ENCODE measurements around the gene STON2. TPM values are rescaled to one million over a fixed set of nuclear protein-coding genes. Genes with fewer than 3 reads are reported as not detected.

The STON2 gene
- total and polyA plus RNA-seq, 2 of the 13 experiments (the other 11 are each of a cell fraction or from before 2014, with no cell fraction given): 2.1 to 11.0 TPM

DNA sequence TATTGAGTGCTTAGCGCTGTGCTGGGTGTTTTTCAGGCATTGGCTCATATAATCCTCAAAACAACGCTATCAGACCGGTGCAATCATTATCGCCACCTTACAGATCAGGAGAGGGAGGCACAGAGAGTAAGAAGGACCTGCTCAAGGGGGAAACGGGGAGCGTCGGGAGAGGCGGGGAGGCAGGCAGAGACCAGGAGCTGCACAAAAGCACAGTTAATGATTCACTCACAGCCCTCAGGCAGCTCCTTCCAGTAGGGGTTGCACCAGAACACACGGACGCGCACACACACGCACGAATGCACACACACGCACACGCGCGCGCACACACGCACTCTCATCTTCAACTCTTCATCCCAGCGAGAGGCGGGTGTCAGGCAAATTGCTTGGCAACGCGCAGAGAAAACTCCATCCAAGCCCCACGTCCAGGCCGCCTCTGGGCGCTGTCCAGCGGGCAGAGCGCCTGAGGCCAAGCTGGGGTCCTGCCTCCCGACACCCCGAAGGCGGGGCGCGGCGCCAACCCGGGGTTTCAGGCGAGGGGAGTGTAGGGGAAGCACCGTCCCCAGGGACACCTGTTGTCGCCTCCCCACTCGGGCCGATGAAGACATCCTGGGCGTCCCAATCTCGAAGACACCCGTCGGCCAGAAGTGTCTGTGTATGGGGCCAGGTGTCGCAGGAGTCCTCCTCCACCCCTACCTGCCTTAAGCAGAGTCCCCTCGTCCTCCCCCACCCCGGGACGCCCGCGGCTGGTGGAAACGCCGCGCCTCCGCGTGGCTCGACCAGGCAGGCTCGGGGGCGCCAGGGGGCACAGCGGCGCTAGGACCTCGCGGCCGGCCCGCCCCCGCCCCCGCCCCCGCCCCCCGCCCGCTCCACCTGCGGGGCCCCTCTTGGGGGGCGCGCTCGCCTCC is 35.5 kb upstream of the STON2 start (continued):
- TF ChIP-seq ZFYVE20 (CRISPR knock-in tag; IDR thresholded peaks at IDR 0.05; ENCODE audit: borderline replicate concordance, low read depth): no peak
- TF ChIP-seq, protein P1, sequence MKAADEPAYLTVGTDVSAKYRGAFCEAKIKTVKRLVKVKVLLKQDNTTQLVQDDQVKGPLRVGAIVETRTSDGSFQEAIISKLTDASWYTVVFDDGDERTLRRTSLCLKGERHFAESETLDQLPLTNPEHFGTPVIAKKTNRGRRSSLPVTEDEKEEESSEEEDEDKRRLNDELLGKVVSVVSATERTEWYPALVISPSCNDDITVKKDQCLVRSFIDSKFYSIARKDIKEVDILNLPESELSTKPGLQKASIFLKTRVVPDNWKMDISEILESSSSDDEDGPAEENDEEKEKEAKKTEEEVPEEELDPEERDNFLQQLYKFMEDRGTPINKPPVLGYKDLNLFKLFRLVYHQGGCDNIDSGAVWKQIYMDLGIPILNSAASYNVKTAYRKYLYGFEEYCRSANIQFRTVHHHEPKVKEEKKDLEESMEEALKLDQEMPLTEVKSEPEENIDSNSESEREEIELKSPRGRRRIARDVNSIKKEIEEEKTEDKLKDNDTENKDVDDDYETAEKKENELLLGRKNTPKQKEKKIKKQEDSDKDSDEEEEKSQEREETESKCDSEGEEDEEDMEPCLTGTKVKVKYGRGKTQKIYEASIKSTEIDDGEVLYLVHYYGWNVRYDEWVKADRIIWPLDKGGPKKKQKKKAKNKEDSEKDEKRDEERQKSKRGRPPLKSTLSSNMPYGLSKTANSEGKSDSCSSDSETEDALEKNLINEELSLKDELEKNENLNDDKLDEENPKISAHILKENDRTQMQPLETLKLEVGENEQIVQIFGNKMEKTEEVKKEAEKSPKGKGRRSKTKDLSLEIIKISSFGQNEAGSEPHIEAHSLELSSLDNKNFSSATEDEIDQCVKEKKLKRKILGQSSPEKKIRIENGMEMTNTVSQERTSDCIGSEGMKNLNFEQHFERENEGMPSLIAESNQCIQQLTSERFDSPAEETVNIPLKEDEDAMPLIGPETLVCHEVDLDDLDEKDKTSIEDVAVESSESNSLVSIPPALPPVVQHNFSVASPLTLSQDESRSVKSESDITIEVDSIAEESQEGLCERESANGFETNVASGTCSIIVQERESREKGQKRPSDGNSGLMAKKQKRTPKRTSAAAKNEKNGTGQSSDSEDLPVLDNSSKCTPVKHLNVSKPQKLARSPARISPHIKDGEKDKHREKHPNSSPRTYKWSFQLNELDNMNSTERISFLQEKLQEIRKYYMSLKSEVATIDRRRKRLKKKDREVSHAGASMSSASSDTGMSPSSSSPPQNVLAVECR (CRISPR knock-in tag; IDR thresholded peaks at IDR 0.05; ENCODE audit: borderline replicate concordance): peak; percentile 79
- no peak for TF ChIP-seq RFX5 (IDR thresholded peaks at IDR 0.05; ENCODE audit: low read depth, low read length)
- TF ChIP-seq ZNF570 (CRISPR knock-in tag; IDR thresholded peaks at IDR 0.05; ENCODE audit: borderline replicate concordance): no peak
- TF ChIP-seq GABPA (IDR thresholded peaks at IDR 0.05; ENCODE audit: low read depth, low read length): no peak
- no peak for TF ChIP-seq GABPA (CRISPR knock-in tag; IDR thresholded peaks at IDR 0.05; ENCODE audit: low read depth)
- TF ChIP-seq RXRA (CRISPR knock-in tag; IDR thresholded peaks at IDR 0.05): peak; percentile 35; the same call in 1 of the 2 replicates
- no peak for TF ChIP-seq CENPX (CRISPR knock-in tag; IDR thresholded peaks at IDR 0.05)
- TF ChIP-seq STAG1 (CRISPR knock-in tag; IDR thresholded peaks at IDR 0.05): no peak
- TF ChIP-seq ZNF354B (CRISPR knock-in tag; IDR thresholded peaks at IDR 0.05): no peak
- TF ChIP-seq CBX2 (IDR thresholded peaks at IDR 0.05; ENCODE audit: low read depth, low read length): no peak
- no peak for TF ChIP-seq CBX2 (CRISPR knock-in tag; IDR thresholded peaks at IDR 0.05; ENCODE audit: low read depth)
- no peak for TF ChIP-seq CHD2 (IDR thresholded peaks at IDR 0.05; ENCODE audit: low read depth, low read length)
- TF ChIP-seq GMEB2 (CRISPR knock-in tag; IDR thresholded peaks at IDR 0.05; ENCODE audit: low read depth): no peak
- 0 out of 2 replicates have a peak, but pooled peaks have one; percentile 41 for TF ChIP-seq HOXD1 (CRISPR knock-in tag; IDR thresholded peaks at IDR 0.05)
- TF ChIP-seq, protein P2, sequence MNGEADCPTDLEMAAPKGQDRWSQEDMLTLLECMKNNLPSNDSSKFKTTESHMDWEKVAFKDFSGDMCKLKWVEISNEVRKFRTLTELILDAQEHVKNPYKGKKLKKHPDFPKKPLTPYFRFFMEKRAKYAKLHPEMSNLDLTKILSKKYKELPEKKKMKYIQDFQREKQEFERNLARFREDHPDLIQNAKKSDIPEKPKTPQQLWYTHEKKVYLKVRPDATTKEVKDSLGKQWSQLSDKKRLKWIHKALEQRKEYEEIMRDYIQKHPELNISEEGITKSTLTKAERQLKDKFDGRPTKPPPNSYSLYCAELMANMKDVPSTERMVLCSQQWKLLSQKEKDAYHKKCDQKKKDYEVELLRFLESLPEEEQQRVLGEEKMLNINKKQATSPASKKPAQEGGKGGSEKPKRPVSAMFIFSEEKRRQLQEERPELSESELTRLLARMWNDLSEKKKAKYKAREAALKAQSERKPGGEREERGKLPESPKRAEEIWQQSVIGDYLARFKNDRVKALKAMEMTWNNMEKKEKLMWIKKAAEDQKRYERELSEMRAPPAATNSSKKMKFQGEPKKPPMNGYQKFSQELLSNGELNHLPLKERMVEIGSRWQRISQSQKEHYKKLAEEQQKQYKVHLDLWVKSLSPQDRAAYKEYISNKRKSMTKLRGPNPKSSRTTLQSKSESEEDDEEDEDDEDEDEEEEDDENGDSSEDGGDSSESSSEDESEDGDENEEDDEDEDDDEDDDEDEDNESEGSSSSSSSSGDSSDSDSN (CRISPR knock-in tag; IDR thresholded peaks at IDR 0.05): peak; percentile 45
- no peak for TF ChIP-seq CBX1 (IDR thresholded peaks at IDR 0.05; ENCODE audit: low read depth)
- no peak for TF ChIP-seq SNRNP70 (IDR thresholded peaks at IDR 0.05; ENCODE audit: low read depth, low read length)
- no peak for TF ChIP-seq RBM39 (IDR thresholded peaks at IDR 0.05; ENCODE audit: low read depth, low read length, poor library complexity, severe bottlenecking)
- TF ChIP-seq ZNF513 (CRISPR knock-in tag; conservative IDR thresholded peaks at IDR 0.05): no peak
